Cardiac septum (tissue), 1 donor: ENCODE measurements around the gene ISOC1. TPM values are rescaled to one million over a fixed set of nuclear protein-coding genes. Genes with fewer than 3 reads are reported as not detected.

Experiments
- DNase-seq: peaks from one replicate; pipeline ENCODE4 v3.0.0-alpha.2; 2020; ENCODE audit warnings: low spot score
- intact Hi-C: fragments of 100-400 bp; cut with DNase I; formaldehyde crosslinking; loops from one replicate; pipeline ENCODE4 v1.14.0; 2022
- long read RNA-seq: library from polyadenylated mRNA; unstranded; transcript quantifications from one replicate; pipeline ENCODE4 v2.0.0, GENCODE V29; 2021
- total RNA-seq: library from RNA; stranded (reverse); fragmentation: NEBNext Ultra II Directional; extraction: Animal tissue kit (Norgen Biotek cat#: 25700); gene quantifications from one replicate; pipeline ENCODE4 v1.2.1, GENCODE V29; 2021
- donor health status: DM: no; HTN: no; CAD: no.

The ISOC1 gene
- 73.7 TPM for total RNA-seq
- long read RNA-seq, transcript ISOC1-201 (5 exons, 1,940 nt), result major isoform, 240 of 246 reads
- long read RNA-seq, partial matches to known transcripts, result 3 of 246 reads
- long read RNA-seq, other reads (novel, unspliced or antisense), result 3 of 246 reads

DNA sequence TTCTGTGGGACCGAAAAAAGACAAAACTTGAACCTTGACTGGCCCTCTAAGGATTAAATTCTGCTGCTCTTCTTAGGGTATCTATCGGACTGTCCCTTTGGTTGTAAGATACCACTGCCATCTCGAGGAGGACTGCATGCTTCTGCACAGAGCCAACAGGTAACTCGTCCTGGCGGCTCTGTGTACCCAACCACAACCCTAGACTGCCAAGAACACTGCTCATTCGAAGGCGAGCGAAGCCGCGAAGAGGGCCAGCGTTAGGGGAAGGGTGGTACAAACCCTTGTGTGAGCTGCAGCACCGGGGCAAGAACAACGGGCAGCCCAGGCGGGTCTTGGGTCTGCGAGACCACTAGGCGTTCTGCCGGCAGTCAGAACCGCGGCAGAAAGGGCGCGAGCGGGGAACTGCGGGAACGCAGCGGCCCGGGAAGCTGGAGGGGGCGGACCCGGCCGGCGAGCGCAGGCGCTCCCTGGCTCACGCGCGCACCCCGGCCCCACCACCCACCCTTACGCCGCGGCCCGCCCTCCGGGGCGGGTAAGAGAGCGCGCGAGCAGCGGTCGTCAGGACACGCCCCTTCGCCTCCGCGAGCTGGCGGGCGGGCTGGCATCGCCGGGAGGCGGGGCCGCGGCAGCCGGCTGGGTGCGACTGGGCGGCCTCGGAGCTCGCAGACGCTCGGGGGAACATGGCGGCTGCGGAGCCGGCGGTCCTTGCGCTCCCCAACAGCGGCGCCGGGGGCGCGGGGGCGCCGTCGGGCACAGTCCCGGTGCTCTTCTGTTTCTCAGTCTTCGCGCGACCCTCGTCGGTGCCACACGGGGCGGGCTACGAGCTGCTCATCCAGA, at the start of gene ISOC1:
TSS of gene ISOC1 (plus strand) at position 663 of the 837 bp plus-strand sequence. CDS start at position 681, 18 bp downstream.
- peak; percentile 96 for DNase-seq
- intact Hi-C loops, result no loop called here

DNA sequence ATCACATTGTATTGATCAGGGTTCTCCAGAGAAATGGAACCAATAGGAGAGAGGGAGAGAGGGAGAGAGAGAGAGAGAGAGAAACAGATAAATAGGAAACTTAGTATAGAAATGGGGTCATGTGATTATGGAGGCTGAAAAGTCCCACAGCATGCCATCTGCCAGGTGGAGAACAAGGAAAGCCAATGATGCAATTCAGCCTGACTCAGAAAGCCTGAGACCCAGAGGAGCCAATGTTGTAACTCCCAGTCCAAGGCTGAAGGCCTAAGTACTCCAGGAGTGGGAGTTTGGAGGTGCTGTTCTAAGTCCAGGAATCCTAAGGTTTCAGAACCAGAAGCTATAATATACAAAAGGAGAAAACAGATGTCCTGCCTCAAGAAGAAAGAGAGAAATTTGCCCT, 48.4 kb upstream of the ISOC1 start:
- DNase-seq, result no peak
- intact Hi-C loops, result no loop called here

DNA sequence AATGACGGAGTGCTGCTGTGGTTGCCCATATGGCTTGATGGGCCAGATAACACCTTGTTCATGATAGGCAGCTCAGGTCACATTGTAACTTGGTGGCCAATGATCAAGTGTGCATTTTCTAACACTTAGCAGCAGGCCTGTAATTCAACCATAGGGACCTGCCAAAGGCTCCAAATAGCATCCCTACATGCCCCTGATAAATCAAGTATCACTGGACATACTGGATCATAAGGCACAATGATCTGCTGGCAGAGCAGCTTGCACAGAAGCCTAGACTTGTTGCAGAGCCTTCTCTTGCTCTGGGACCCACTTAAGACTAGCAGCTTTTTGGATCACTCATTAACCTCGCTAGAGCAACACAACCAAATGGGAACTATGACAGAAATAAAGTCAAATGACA, 46.0 kb upstream of the ISOC1 start:
- intact Hi-C loops, result no loop called here
- DNase-seq, result no peak

DNA sequence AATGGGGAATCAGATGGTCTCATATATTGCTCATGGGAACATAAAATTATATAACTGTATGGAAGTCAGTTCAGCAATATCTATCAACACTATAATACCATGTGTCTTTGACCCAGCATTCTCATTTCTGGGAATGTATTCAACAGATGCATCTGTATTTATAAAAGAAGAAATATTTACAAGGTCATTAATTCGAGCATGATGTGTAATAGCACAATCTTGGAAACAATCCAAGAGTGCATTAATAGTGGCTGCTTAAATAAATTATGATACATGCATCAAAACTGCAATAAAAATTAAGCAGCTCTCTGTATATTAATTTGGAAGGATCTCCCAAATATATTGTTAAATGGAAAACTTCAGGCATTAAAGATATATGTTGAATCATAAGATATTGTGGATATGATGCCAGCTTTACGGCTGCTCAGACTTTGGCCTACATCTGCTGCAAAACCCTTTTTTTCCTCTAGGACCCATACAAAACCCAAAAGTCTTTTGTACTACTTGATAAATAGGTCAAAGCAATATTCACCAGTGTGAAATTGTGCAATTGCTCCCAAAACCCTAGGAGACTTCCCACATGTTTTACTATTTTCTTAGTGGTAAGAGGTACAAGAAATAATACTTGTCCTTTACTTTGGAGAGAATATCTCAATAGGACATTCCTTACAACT, 45.3 kb upstream of the ISOC1 start:
- no peak for DNase-seq
- intact Hi-C loops, result no loop called here

DNA sequence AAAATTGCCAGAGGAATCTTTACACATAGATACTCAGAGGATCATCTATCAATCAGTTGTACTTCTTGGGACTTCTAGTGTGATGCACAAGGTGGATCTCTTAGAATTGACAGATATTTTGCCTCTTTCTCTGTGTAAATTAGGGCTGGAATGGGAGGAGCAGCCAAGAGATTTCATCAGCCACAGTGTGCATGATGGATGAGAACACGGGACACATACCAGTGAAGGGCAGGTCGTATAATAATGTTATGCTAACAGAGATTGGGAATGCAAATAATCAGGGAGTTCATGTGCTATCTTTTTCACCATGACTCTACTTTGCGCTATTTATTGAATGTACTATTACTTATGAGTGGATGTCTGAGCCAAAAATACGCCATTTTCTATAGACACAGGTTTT, 43.3 kb upstream of the ISOC1 start:
- no peak for DNase-seq
- intact Hi-C loops, result loop anchor here (10.0 kb wide), 2 partner anchors 126 to 386 kb away; no protein-coding TSS in a partner anchor

DNA sequence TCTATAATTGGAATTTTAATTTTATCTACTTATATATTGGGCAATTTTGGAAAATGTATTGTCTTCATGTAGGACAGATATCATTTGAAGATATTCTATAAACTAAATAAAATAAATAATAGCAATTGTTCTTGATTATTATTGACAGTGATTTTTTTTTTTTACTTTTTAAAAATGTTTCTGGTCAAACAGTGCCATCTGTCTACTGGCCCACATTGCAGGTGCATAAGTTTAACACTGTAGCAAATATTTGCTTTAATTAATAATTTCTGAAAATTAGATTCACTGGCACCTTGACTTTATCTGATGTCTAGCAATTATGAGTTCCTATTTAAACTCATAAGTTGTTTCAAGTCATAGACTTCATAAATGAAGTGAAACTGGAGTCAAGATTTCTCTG, 41.1 kb upstream of the ISOC1 start:
- intact Hi-C loops, result loop anchor here (10.0 kb wide), 2 partner anchors 129 to 389 kb away; no protein-coding TSS in a partner anchor
- no peak for DNase-seq

DNA sequence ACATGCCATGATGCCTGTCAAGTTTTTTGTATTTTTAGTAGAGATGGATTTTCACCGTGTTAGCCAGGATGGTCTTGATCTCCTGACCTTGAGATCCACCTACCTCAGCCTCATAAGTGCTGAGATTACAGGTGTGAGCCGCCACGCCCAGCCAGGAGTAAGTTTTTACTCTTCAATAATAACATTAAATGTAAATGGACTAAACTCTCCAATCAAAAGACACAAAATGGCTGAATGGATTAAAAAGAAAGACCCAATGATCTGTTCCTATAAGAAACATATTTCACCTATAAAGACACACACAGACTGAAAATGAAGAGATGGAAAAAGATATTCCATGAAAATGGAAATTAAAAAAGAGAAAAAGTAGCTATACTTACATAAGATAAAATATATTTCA, 37.2 kb upstream of the ISOC1 start:
- no peak for DNase-seq

DNA sequence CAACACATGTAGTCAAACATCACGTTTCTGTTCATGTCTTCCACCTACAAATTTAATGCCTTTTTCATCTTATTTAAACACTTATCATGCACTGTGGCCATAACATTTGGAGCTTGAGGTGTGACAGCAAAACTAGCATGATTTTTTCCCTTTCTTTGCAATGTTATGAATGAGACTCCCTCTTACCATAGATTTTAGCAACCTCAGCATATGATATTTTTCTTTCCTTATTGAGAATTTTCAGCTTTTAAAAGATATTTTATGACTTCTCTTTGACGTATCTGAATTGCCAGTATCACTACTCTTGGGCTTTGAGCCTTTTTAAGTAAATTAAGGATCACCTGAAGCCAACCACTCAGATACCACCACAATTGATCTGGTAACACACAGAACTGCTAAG, 32.7 kb upstream of the ISOC1 start:
- intact Hi-C loops, result no loop called here
- no peak for DNase-seq

More for the DNA sequence above, 37.2 kb upstream of the ISOC1 start:
- intact Hi-C loops, result loop anchor here (10.0 kb wide), 2 partner anchors 133 to 393 kb away; no protein-coding TSS in a partner anchor

DNA sequence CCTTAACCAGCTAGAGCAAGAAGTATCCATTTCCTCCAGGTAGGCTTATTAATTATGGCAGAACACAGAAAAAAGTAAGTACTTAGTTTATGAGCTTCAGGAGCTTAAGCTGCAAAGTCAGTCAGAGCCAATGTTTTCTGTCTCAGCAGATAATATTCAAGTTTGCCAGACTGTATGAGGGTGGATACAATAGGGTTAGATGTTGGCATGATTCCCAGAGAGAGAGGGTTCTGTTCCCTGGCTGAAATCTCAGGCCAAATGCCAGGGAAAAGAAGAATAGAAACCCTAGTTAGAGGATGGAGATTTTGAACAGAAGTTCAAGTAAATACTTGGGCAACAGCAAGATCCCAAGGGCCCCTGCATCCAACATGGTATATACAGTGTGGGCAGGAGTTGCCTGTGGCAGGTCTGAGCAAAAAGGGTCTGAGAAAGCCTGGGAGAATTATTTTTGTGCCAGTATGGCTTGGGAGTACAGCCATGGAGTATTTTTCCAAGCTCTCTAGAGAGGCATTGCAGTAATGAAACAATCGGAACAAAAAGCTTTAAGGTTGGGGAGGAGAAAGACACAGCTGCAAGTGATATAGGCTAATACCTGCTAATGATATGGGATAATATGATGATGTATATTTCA, 31.0 kb upstream of the ISOC1 start:
- intact Hi-C loops, result no loop called here
- DNase-seq, result no peak

DNA sequence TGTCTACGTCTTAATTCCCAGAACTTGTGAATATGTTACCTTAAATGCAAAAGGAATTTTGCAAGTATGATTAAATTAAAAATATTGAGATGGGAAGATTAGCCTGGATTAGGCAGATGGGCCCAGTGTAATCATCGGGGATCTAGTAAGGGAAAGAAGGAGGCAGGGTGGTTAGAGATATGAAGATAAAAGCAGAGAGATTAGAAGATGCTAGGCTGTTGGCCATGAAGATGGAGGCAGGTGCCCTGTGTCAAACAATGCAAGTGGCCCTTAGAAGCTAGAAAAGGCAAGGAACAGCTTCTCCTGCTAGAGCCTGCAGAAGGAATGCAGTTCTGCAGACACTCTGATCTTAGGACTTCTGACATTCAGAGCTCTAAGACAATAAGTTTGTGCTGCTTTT, 28.8 kb upstream of the ISOC1 start:
- intact Hi-C loops, result no loop called here

DNA sequence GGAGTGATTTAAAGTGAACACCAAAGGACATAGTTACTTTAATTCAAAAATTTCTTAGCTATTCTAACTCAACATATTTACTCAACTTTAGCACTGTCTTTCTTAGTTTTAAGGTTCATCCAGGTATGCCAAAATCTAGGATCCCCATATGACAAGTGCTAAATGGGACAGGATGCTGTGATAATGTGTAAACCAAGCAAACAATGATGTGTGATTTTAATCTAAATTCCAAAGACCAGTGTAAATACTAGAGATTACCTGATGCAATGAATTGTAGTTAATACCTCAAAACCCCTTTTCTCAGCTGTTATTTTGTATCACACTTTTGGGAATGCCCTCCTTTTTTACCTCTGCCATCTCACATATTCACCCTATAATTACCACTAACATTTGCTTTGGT, 26.8 kb upstream of the ISOC1 start:
- intact Hi-C loops, result no loop called here
- DNase-seq, result no peak

More for the DNA sequence above, 28.8 kb upstream of the ISOC1 start:
- no peak for DNase-seq

DNA sequence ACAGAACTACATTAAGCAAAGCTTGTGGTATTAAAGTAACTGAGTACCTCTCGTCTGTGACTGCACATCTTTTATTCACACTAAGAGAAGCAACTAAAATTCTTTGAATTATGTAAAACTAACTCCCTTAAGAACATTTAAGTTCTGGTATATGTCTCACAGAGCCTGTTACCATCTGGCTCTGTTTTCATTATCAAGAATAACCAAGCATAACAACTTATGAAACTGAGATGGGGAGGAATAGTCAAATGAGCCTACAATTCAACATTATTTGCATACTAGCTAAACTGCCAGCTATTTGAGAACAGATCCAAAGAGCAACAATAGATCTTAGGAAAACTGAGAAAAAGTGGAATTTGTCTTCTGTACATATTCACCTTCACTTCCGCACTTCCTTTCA, 25.3 kb upstream of the ISOC1 start:
- intact Hi-C loops, result no loop called here
- DNase-seq, result no peak

DNA sequence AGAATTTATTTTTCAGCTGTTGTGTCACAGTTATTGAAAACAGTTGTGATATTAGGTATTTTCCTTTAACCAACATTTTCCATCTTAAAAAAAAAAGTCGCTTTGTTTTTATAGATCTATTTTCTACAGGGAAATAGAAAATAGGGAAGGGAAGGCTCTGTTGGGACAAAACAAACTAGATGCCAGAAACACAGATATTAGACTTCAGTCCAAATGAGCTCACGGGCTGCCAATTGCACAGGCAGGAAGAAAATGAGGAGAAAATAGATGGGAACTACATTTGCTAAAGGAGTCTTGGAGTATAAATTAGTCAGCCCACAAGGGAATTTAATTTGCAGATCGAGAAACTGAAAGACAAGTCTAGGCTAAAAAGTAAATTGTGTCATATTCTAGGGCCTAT, 21.4 kb upstream of the ISOC1 start:
- intact Hi-C loops, result no loop called here
- no peak for DNase-seq

DNA sequence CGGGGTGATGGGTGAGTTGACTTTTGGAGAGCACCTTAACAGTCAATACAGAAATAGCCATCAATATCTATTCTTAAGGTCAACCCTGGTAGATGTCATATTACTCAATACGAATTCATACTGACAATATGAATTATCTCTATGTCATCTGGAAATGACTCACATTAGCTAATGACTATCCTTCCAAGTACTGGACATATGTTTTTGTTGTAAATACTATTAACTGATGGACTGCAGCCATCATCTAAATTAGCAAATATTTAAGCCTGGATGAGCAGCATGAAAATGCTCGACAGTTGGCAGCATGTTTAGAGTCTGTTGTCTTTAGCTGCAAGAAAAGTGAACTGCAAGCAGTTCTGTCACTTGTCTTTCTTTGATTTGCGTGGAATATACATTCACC, 19.6 kb upstream of the ISOC1 start:
- no peak for DNase-seq
- intact Hi-C loops, result no loop called here

DNA sequence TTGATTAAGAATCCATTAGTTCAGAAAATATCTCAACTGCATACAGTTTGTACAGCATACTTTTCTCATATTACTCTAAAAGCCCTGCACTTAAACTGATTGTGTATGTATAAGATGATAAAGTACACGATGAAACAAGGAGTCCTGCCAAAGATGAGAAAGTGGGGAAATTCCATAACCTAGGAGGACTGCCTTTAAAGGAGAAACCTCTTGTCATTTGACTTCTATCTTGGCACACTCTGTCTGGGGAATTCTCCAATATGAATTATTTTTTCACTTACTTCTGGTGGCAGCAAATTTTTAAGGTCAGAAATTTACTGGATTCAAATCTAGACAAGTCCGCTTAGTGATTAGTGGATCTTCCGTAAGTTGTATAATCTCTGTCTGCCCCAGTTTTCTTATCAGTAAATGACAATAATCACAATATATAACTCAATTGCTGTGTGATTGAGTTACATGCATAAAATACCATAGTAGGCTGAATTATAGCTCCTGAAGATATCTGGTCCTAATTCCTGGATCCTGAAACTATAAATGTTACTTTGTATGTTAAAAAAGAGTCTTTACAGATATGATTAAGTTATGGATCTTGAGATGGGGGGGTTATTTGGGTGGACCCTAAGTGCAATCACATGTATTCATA, 17.0 kb upstream of the ISOC1 start:
- no peak for DNase-seq
- intact Hi-C loops, result no loop called here

DNA sequence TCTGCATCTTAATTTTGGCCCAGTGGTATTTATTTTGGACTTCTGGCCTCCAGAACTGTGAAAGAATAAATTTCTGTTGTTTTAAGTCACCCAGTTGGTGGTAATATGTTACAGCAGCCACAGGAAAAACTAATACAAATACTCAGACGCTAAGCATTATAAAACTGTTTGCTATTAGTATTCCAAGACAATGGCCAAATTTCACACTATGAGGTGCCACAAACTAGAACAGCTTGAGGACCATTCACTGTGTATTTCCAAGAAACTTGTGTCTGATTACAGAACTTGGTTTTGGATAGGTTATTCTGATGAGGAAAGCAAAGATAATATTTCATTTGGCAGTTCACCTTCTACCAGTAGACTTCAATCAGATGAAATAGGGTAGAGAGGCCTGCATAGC, 16.3 kb upstream of the ISOC1 start:
- intact Hi-C loops, result no loop called here
- no peak for DNase-seq

DNA sequence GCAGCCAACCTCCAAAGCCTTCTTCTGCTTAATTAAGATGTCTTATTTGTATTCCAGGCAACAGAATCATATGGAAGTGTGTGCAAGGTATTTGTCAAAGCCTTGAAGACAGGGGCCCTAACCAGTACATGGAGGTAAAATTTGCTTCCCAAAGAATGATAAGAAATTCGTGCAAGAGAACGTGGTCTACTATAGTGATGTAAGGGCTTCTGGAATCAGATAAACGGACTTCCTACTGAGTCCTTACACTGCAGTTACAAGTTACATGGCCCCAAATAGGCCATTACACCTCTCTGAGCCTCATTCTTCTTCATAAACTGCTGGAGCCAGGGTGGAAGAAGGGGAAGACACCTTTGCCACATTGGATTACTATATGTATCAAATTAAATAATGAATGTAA, 15.9 kb upstream of the ISOC1 start:
- DNase-seq, result no peak
- intact Hi-C loops, result no loop called here

DNA sequence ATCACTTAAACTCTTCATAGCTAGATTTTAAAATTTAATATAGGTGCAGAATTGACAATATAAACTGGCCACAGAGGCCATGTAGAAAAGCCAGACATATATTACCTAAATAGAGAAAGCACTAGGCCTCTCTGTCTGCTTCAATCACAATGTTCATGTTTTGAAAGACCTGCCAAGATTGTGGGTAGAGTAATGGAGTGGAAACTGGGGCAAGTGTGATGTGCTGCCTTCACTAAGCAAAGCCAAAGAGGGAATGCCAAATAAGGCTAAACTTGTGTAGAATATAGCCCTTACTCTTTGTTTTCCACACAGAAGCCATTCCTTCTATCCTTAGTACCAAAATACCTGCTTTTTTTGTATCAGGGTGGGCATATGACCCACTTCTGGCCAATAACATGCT, 15.1 kb upstream of the ISOC1 start:
- intact Hi-C loops, result no loop called here
- no peak for DNase-seq

DNA sequence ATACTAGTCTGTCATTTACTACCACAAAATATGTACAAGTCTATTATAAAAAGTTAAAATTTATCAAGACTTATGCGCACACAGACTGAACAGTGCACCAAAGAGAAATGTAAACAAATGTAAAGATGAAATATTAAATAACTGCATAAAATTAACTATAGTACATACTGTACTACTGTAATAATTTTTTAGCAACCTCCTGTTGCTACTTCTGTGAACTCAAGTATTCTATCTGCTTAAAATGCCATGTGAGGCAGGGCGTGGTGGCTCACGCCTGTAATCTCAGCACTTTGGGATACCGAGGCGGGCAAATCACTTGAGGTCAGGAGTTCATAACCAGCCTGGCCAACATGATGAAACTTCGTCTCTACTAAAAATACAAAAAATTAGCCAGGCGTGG, 13.8 kb upstream of the ISOC1 start:
- intact Hi-C loops, result no loop called here

More for the DNA sequence above, 13.8 kb upstream of the ISOC1 start:
- no peak for DNase-seq
